Thyroid gland (tissue), 4 donors: Measurements from ENCODE around the gene OR10C1. TPM values are rescaled to one million over a fixed set of nuclear protein-coding genes. Genes with fewer than 3 reads are reported as not detected.

Experiments used
- DNase-seq, 2 donors: peaks; one replicate each; pipeline ENCODE4 v3.0.0-alpha.2; 2019
- H3K27ac ChIP-seq, 3 donors: fragments of 200-600 bp; sonication (generic); 1 replicate in 2 of 3; 2 replicates in 1 of 3; pipeline ENCODE4 v1.5.1; 2016 to 2019; ENCODE audit warnings: mild to moderate bottlenecking in 1 of 3, moderate library complexity in 1 of 3
- H3K27me3 ChIP-seq: fragments of 200-600 bp; sonication (generic); one replicate; pipeline ENCODE4 v1.5.1; 2019
- H3K36me3 ChIP-seq, 2 donors: fragments of 200-600 bp; sonication (generic); one replicate each; pipeline ENCODE4 v1.5.1; 2016 to 2019
- H3K4me1 ChIP-seq, 2 donors: fragments of 200-600 bp; sonication (generic); one replicate each; pipeline ENCODE4 v1.5.1; 2017 to 2019
- H3K4me3 ChIP-seq, 3 donors: fragments of 200-600 bp; sonication (generic); replicated peaks in 1 of 3; 1 replicate in 2 of 3; 2 replicates in 1 of 3; pipeline ENCODE4 v1.5.1; 2016; ENCODE audit warnings: mild to moderate bottlenecking in 1 of 3
- H3K9me3 ChIP-seq: fragments of 200-600 bp; sonication (generic); one replicate; pipeline ENCODE4 v1.5.1; 2017
- CTCF ChIP-seq, 6 experiments: fragments of 200-600 bp in 3 of 6; fragments of 450-650 bp in 3 of 6; sonication (generic) in 3 of 6; IDR thresholded peaks; one replicate each; pipeline ENCODE4 v1.5.1; 2016 to 2019; ENCODE audit warnings: antibody characterized with exemption in 6 of 6, mild to moderate bottlenecking in 2 of 6, inconsistent platforms in 1 of 6, moderate library complexity in 1 of 6
- POLR2A ChIP-seq, 2 donors: fragments of 450-650 bp; IDR thresholded peaks; one replicate each; pipeline ENCODE4 v1.6.1; 2017; ENCODE audit warnings: antibody characterized with exemption in 2 of 2, mild to moderate bottlenecking in 2 of 2, moderate library complexity in 1 of 2
- WGBS, 2 donors: methylation state at CpG; one replicate each; pipeline ENCODE4 v1.1.5; 2017; 5-methylcytosine and 5-hydroxymethylcytosine counted together
- intact Hi-C: fragments of 100-400 bp; cut with DNase I; formaldehyde crosslinking; loops from one replicate; pipeline ENCODE4 v1.15.1; 2023
- total RNA-seq, 4 donors: library from RNA; depleted of rRNA; stranded (reverse); fragments of >200 nt; gene quantifications; one replicate each; pipeline ENCODE4 v1.2.3, GENCODE V29; 2016

The OR10C1 gene
- total RNA-seq, 4 donors from 2014 or later: not detected

- H3K4me1 ChIP-seq: no peaks in the 10 kb centered on the region
- H3K27me3 ChIP-seq: no peaks in the 10 kb centered on the region
- DNase-seq: no peak
- WGBS, 2 donors: 72 to 82% methylated on average over 5 of the region's 5 CpGs
- no peaks in the 10 kb centered on the region for H3K9me3 ChIP-seq
- no peak overlapping the region for H3K4me3 ChIP-seq
- intact Hi-C loops: no loop called here
- no peak overlapping the region for H3K27ac ChIP-seq
- no peaks in the 10 kb centered on the region for H3K36me3 ChIP-seq
- TF ChIP-seq POLR2A (IDR thresholded peaks at IDR 0.05) (no peak), CTCF (IDR thresholded peaks at IDR 0.05) (no peak)
Observed at GRCh38 chr6:29461021-29461814, 22.1 kb downstream of the OR10C1 start.

- H3K4me1 ChIP-seq: no peaks in the 10 kb centered on the region
- H3K36me3 ChIP-seq: no peaks in the 10 kb centered on the region
- no peaks in the 10 kb centered on the region for H3K27me3 ChIP-seq
- H3K4me3 ChIP-seq: no peak overlapping the region
- WGBS, 2 donors: 82 to 90% methylated on average over 6 of the region's 6 CpGs
- intact Hi-C loops: no loop called here
- no peak overlapping the region for H3K27ac ChIP-seq
- DNase-seq: no peak
- TF ChIP-seq CTCF (IDR thresholded peaks at IDR 0.05): no peak
- TF ChIP-seq POLR2A (IDR thresholded peaks at IDR 0.05): no peak
- H3K9me3 ChIP-seq: no peaks in the 10 kb centered on the region
Observed at GRCh38 chr6:29462022-29462421, 22.9 kb downstream of the OR10C1 start.

- Histone ChIP-seq H3K36me3 (no peaks in the 10 kb centered on the region), H3K4me3 (no peak overlapping the region), H3K27ac (no peak overlapping the region), H3K27me3 (no peaks in the 10 kb centered on the region), H3K4me1 (no peaks in the 10 kb centered on the region), H3K9me3 (no peaks in the 10 kb centered on the region)
- TF ChIP-seq POLR2A (IDR thresholded peaks at IDR 0.05): no peak
- TF ChIP-seq CTCF (IDR thresholded peaks at IDR 0.05): no peak
- intact Hi-C loops: no loop called here
- WGBS, 2 donors: 60 to 62% methylated on average over 2 of the region's 2 CpGs
- DNase-seq: no peak
Observed at GRCh38 chr6:29465279-29465678, 26.2 kb downstream of the OR10C1 start.

GRCh38 chr6:29465801-29466200, 26.7 kb downstream of the OR10C1 start:
- no peaks in the 10 kb centered on the region for H3K4me1 ChIP-seq
- WGBS, 2 donors: 69 to 77% methylated on average over 2 of the region's 2 CpGs
- no peak for TF ChIP-seq POLR2A (IDR thresholded peaks at IDR 0.05)
- no peak for TF ChIP-seq CTCF (IDR thresholded peaks at IDR 0.05)
- no peaks in the 10 kb centered on the region for H3K36me3 ChIP-seq
- H3K9me3 ChIP-seq: no peaks in the 10 kb centered on the region
- H3K4me3 ChIP-seq: no peak overlapping the region
- intact Hi-C loops: no loop called here
- no peak overlapping the region for H3K27ac ChIP-seq
- DNase-seq: no peak
- no peaks in the 10 kb centered on the region for H3K27me3 ChIP-seq

GRCh38 chr6:29466241-29466640, 27.1 kb downstream of the OR10C1 start:
- no peaks in the 10 kb centered on the region for H3K27me3 ChIP-seq
- no peaks in the 10 kb centered on the region for H3K36me3 ChIP-seq
- H3K4me3 ChIP-seq: no peak overlapping the region
- TF ChIP-seq POLR2A (IDR thresholded peaks at IDR 0.05) (no peak), CTCF (IDR thresholded peaks at IDR 0.05) (no peak)
- no peak overlapping the region for H3K27ac ChIP-seq
- intact Hi-C loops: no loop called here
- 49 to 61% methylated on average over 6 of the region's 6 CpGs for WGBS, 2 donors
- no peaks in the 10 kb centered on the region for H3K9me3 ChIP-seq
- no peaks in the 10 kb centered on the region for H3K4me1 ChIP-seq
- no peak for DNase-seq
